Caki2 (cell line): ENCODE measurements around the gene APH1B. TPM values are rescaled to one million over a fixed set of nuclear protein-coding genes. Genes with fewer than 3 reads are reported as not detected.
"Not testable (repeated sequence)": the region's sequence is repeated elsewhere in the genome, so short reads cannot be mapped to it uniquely, and the experiment has no call there.

ENCODE experiments used
- DNase-seq: peaks from one replicate; pipeline ENCODE4 v3.0.0-alpha.2; 2015; ENCODE audit warnings: low read depth
- in situ Hi-C: cut with HindIII; loops from 2 replicates; pipeline ENCODE4 v1.10.0; 2016; ENCODE audit warnings: low sequenced_read_pairs, low pct_unique_long_range_greater_than_20kb, mixed read lengths
- total RNA-seq: library from RNA; depleted of rRNA; stranded (reverse); fragments of >200 nt; shearing (Covaris generic); gene quantifications from 2 replicates; pipeline ENCODE4 v1.2.3, GENCODE V29; 2014; ENCODE audit warnings: low replicate concordance; rRNA removed

The APH1B gene
- total RNA-seq = 3.5 and 5.1 TPM in 2 replicates

- in situ Hi-C loops = no loop called here
- DNase-seq = peak; percentile 58
These were observed at the start of gene APH1B for GRCh38 chr15:63277038-63277892. APH1B (plus strand) TSS chr15:63277605; CDS start chr15:63277624, 19 bp downstream.

- DNase-seq = no peak
- in situ Hi-C loops = no loop called here
These were observed 49.7 kb upstream of the APH1B start for GRCh38 chr15:63227689-63228088.

GRCh38 chr15:63231206-63231605 lies 46.2 kb upstream of the APH1B start:
- in situ Hi-C loops = no loop called here
- DNase-seq = no peak

- in situ Hi-C loops = no loop called here
These were observed 45.7 kb upstream of the APH1B start for GRCh38 chr15:63231706-63232105.

GRCh38 chr15:63232405-63232804 lies 45.0 kb upstream of the APH1B start:
- DNase-seq = no peak
- in situ Hi-C loops = no loop called here

More at GRCh38 chr15:63231706-63232105, 45.7 kb upstream of the APH1B start:
- no peak for DNase-seq

- DNase-seq = no peak
- in situ Hi-C loops = no loop called here
These were observed 44.5 kb upstream of the APH1B start for GRCh38 chr15:63232943-63233342.

- in situ Hi-C loops = no loop called here
- no peak for DNase-seq
These were observed 43.6 kb upstream of the APH1B start for GRCh38 chr15:63233667-63234423.

GRCh38 chr15:63234451-63234870 lies 42.9 kb upstream of the APH1B start:
- in situ Hi-C loops = no loop called here
- peak; percentile 14 for DNase-seq

GRCh38 chr15:63236272-63236671 lies 41.1 kb upstream of the APH1B start:
- in situ Hi-C loops = no loop called here
- DNase-seq = no peak

GRCh38 chr15:63237086-63237485 lies 40.3 kb upstream of the APH1B start:
- DNase-seq, in situ Hi-C loops: not testable (repeated sequence)

GRCh38 chr15:63238171-63238570 lies 39.2 kb upstream of the APH1B start:
- in situ Hi-C loops = no loop called here
- DNase-seq = no peak

- DNase-seq = no peak
- in situ Hi-C loops = no loop called here
These were observed 38.6 kb upstream of the APH1B start for GRCh38 chr15:63238796-63239195.

GRCh38 chr15:63240109-63240508 lies 37.3 kb upstream of the APH1B start:
- in situ Hi-C loops = no loop called here
- no peak for DNase-seq

GRCh38 chr15:63241316-63241715 lies 36.1 kb upstream of the APH1B start:
- DNase-seq = no peak
- in situ Hi-C loops = no loop called here

- DNase-seq = no peak
- in situ Hi-C loops = no loop called here
These were observed 34.3 kb upstream of the APH1B start for GRCh38 chr15:63243101-63243500.

- in situ Hi-C loops = no loop called here
- no peak for DNase-seq
These were observed 33.6 kb upstream of the APH1B start for GRCh38 chr15:63243776-63244175.

GRCh38 chr15:63244399-63244798 lies 33.0 kb upstream of the APH1B start:
- DNase-seq = no peak
- in situ Hi-C loops = no loop called here

GRCh38 chr15:63244976-63245645 lies 32.3 kb upstream of the APH1B start:
- DNase-seq = no peak
- in situ Hi-C loops = no loop called here
